Memory B cell (primary cell): ENCODE data around the gene SMPD2.

Experiments used
- ATAC-seq: fragments of 150-1000 bp; cut with Tn5 transposase; 2 replicates; pipeline ENCODE4 v1.10.0; 2021; ENCODE audit warnings: low read depth, mild to moderate bottlenecking, moderate library complexity
- DNase-seq, 2 donors: peaks; one replicate each; pipeline ENCODE4 v3.0.0; 2022; ENCODE audit warnings: low spot score in 2 of 2
- H3K27ac Mint-ChIP-seq: one replicate; pipeline ENCODE4 v1.8.0; 2022; ENCODE audit warnings: mild to moderate bottlenecking, moderate library complexity, mixed read lengths
- H3K27me3 Mint-ChIP-seq: one replicate; pipeline ENCODE4 v1.8.0; 2022; ENCODE audit warnings: mixed read lengths
- H3K36me3 Mint-ChIP-seq: one replicate; pipeline ENCODE4 v1.8.0; 2022; ENCODE audit warnings: mild to moderate bottlenecking, mixed read lengths
- H3K4me1 Mint-ChIP-seq: one replicate; pipeline ENCODE4 v1.8.0; 2022; ENCODE audit warnings: mixed read lengths
- H3K4me3 Mint-ChIP-seq: one replicate; pipeline ENCODE4 v1.8.0; 2022; ENCODE audit warnings: mild to moderate bottlenecking, moderate library complexity, mixed read lengths
- H3K9me3 Mint-ChIP-seq: one replicate; pipeline ENCODE4 v1.8.0; 2022; ENCODE audit warnings: mixed read lengths

The SMPD2 gene, protein sequence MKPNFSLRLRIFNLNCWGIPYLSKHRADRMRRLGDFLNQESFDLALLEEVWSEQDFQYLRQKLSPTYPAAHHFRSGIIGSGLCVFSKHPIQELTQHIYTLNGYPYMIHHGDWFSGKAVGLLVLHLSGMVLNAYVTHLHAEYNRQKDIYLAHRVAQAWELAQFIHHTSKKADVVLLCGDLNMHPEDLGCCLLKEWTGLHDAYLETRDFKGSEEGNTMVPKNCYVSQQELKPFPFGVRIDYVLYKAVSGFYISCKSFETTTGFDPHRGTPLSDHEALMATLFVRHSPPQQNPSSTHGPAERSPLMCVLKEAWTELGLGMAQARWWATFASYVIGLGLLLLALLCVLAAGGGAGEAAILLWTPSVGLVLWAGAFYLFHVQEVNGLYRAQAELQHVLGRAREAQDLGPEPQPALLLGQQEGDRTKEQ

DNA sequence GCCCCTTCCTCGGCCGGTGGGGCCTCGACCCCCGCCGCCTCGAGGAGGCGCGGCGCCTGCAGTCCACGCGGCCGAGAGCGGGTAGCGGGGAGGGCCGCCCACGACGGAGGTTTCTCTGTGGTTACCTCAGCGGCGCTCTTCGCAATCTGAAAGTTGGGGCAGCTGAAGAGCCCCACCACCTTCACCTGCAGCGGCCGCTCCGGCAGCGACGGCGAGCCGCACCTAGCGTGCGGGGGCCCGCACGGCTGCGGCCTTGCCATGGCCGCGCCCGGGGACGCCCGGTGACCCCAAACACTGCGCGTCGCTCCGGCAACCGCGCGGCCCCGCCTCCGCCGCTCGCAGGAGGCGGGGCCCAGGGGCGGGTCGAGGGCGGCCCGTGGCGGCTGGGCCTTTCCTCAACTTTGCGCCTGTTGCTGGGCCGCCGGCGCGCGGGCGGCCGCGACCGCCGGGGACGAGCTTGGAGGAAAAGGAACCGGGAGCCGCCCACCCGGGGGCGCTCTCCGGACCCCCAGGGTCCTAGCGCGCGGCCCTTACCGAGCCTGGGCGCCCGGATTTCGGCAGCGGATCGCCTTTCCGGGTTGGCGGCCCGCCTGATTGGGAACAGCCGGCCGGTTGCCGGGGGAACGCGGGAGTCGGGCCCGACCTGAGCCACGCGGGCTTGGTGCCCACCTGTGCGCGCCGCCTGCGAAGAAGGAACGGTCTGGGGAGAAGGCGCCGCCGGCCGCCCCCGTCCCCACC is at the start of gene SMPD2, which contains the start of gene PPIL6:
TSS of gene SMPD2 (plus strand) at position 394 of the 738 bp plus-strand sequence. CDS start 398 bp downstream, outside the sequence.
TSS of gene PPIL6 (minus strand) at position 298 of the 738 bp plus-strand sequence. CDS start at position 260, 38 bp downstream.
- DNase-seq (peak; percentile 81 to 82), ATAC-seq (peak; percentile 82)
- Mint-ChIP-seq H3K36me3 (peaks cover 6% of the 10 kb centered on the region), H3K27me3 (no peaks in the 10 kb centered on the region), H3K9me3 (no peaks in the 10 kb centered on the region), H3K4me3 (peak within 1 kb of the TSS; percentile 91), H3K4me1 (peaks cover 29% of the 10 kb centered on the region), H3K27ac (peak within 1 kb of the TSS; percentile 94)

DNA sequence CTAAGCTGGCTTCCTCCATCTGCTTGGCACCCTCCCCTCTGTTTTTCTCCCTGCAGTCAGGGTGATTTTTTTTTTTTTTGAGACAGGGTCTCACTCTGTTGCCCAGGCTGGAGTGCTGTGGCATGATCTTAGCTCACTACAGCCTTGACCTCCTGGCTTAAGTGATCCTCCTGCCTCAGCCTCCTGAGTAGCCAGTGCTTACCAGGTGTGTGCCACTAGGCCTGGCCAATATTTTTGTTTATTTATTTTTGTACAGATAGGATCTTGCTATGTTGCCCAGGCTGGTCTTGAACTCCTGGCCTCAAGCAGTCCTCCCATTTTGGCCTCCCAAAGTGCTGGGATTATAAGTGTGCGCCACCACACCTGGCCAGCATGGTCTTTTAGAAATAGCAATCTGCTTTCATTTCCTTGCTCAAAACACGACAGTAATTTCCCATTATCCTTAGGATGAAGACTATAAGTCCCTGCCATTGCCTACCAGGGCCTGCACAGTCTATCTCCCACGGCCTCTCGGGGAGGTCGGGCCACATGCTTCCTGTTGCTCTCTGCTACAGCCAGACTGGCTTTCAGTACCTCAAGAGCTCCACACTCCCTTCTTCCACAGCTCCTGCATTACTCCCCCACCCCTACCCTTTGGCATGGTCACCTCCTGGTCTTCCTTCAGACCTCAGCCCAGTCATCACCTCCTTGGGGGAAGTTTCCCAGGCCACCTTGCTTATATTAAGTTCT is 47.2 kb upstream of the SMPD2 start:
- Mint-ChIP-seq H3K4me1 (peaks cover 3% of the 10 kb centered on the region), H3K27me3 (no peaks in the 10 kb centered on the region), H3K9me3 (no peaks in the 10 kb centered on the region), H3K36me3 (peaks cover 5% of the 10 kb centered on the region), H3K4me3 (no peak overlapping the region), H3K27ac (no peak overlapping the region)
- ATAC-seq = no peak
- DNase-seq = no peak

DNA sequence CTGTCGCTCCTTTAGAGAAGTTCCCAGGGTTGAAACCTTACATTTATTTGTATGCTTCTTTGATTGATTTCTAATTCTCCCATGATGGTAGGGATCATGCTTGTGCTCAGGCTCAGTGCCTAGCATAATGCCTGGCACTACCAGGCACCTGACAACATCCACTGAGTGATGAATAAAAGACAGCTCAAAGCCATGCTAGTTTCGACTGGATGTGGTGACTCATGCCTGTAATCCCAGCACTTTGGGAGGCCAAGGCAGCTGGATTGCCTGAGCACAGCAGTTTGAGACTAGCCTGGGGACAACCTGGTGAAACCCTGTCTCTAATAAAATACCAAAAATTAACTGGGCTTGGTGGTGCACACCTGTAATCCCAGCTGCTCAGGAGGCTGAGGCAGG is 46.6 kb upstream of the SMPD2 start:
- peaks cover 3% of the 10 kb centered on the region for H3K4me1 Mint-ChIP-seq
- peaks cover 5% of the 10 kb centered on the region for H3K36me3 Mint-ChIP-seq
- H3K9me3 Mint-ChIP-seq = no peaks in the 10 kb centered on the region
- H3K27ac Mint-ChIP-seq = no peak overlapping the region
- H3K27me3 Mint-ChIP-seq = no peaks in the 10 kb centered on the region
- DNase-seq = no peak
- no peak overlapping the region for H3K4me3 Mint-ChIP-seq
- ATAC-seq = no peak

DNA sequence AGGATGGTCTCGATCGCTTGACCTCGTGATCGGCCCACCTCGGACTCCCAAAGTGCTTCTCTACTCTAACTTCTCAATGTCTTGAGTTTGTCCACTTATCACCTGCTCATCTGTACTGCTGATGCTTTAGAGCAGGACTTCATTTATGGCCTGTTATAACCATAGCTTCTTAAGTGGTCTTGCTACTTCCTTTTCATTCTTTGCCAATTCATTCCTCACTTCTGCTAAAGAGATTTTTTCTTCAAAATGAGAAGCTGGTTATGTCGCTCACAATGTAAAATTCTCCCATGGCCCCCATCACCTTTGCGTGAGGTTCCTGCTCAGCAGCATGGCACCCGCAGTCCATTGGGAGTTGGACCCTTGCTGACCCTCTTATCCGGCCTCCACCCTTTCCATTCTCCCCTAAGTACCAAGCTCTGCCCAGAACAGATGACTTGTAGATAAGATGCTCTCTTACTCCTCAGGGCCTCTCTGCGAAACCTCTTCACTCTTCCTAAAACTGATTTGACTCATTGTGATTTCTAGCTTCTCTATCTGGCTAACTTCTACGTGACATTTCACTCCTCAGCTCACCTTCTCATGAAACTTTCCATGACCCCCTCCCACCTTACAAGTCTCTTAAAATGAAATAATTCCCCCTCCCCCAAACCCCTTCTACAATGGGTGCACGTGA is 44.3 kb upstream of the SMPD2 start:
- H3K27ac Mint-ChIP-seq = no peak overlapping the region
- H3K36me3 Mint-ChIP-seq = peaks cover 5% of the 10 kb centered on the region
- DNase-seq (no peak), ATAC-seq (no peak)
- no peaks in the 10 kb centered on the region for H3K27me3 Mint-ChIP-seq
- peaks cover 3% of the 10 kb centered on the region for H3K4me1 Mint-ChIP-seq
- no peaks in the 10 kb centered on the region for H3K9me3 Mint-ChIP-seq
- no peak overlapping the region for H3K4me3 Mint-ChIP-seq

DNA sequence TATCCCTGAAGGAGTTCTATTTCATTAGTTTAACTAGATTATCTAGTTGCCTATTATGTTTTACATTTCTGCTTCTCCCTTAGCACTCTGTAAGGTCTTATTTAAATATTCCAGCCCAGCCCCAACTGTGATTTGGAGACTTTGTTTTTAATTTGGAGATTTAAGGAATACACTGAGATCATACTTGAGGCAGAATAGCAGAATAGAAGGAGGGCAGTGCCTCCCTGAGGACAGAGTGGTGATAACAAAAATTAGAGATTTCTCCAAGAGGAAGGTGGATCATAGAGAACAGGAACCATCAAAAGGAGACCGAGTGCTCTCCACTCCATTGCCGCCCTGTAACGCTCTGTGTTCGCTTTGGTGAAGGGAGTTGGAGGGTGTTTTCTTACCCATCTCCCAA is 43.5 kb upstream of the SMPD2 start:
- no peak for DNase-seq
- H3K27ac Mint-ChIP-seq = no peak overlapping the region
- ATAC-seq = no peak
- H3K9me3 Mint-ChIP-seq = no peaks in the 10 kb centered on the region
- H3K27me3 Mint-ChIP-seq = no peaks in the 10 kb centered on the region
- peaks cover 5% of the 10 kb centered on the region for H3K36me3 Mint-ChIP-seq
- H3K4me1 Mint-ChIP-seq = peaks cover 3% of the 10 kb centered on the region
- no peak overlapping the region for H3K4me3 Mint-ChIP-seq

DNA sequence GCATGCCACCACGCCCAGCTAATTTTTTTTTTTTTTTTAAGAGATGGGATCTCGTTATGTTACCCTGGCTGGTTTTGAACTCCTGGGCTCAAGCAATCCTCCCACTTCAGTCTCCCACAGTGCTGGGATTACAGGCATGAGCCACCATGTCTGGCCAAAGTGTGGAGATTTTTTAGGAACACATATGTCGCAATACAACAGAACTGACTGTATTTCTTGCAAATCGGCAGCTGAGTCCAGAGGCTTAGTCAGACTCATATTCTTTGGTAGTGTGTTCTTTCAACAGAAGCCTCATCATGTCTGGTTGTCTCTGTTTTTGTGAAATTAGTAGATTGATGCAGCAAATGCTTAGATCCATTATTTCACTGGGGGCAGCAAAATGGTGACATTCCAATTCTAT is 34.3 kb upstream of the SMPD2 start:
- H3K4me1 Mint-ChIP-seq = no peaks in the 10 kb centered on the region
- no peaks in the 10 kb centered on the region for H3K9me3 Mint-ChIP-seq

DNA sequence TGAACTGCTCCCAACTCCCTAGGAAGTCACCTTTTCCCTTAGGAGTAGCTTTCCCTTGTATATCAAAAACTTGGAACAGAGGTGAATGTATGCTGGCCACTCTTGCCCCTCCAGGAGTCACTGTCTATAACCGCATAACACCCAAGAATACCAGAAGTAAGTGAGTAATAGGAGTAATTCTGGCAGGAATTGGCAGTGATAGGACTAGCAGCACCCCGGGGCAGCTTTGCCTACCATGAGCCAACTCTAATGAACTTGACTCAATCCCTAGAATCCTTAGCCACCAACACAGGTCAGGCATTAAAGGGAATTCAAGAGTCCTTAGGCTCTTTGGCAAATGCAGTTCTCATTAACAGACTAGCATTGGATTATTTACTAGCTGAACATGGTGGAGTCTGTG is 29.5 kb upstream of the SMPD2 start:
- no peak overlapping the region for H3K4me3 Mint-ChIP-seq
- H3K9me3 Mint-ChIP-seq = peaks cover 2% of the 10 kb centered on the region
- no peaks in the 10 kb centered on the region for H3K4me1 Mint-ChIP-seq
- DNase-seq (no peak), ATAC-seq (no peak)
- peaks cover 7% of the 10 kb centered on the region for H3K27me3 Mint-ChIP-seq
- no peak overlapping the region for H3K27ac Mint-ChIP-seq
- peaks cover 2% of the 10 kb centered on the region for H3K36me3 Mint-ChIP-seq

More for the DNA sequence above, 34.3 kb upstream of the SMPD2 start:
- H3K36me3 Mint-ChIP-seq = peaks cover 2% of the 10 kb centered on the region
- no peak overlapping the region for H3K27ac Mint-ChIP-seq
- DNase-seq (no peak), ATAC-seq (no peak)
- H3K4me3 Mint-ChIP-seq = no peak overlapping the region
- peaks cover 7% of the 10 kb centered on the region for H3K27me3 Mint-ChIP-seq

DNA sequence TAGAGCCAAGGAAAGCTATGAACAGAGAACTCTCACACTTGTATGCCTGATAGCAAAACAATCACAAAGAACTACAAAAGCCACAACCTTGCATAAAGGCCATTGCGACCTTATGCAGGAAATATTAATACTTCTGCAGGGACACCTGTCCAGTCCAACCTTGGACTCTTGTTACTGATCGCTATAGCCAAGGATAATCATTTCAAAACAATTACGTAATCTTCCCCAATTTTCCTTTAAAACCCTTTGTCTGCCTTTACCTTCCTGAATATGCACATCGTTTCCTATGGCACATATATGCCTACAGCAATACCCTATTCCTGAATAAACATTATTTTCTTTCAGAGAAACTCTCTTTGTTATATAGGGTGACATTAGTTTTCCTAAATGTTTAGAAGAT is 22.9 kb upstream of the SMPD2 start:
- peaks cover 2% of the 10 kb centered on the region for H3K9me3 Mint-ChIP-seq
- no peak overlapping the region for H3K27ac Mint-ChIP-seq
- no peak for DNase-seq
- H3K4me3 Mint-ChIP-seq = no peak overlapping the region
- no peaks in the 10 kb centered on the region for H3K27me3 Mint-ChIP-seq
- H3K36me3 Mint-ChIP-seq = no peaks in the 10 kb centered on the region
- H3K4me1 Mint-ChIP-seq = peaks cover 3% of the 10 kb centered on the region
- ATAC-seq = no peak

DNA sequence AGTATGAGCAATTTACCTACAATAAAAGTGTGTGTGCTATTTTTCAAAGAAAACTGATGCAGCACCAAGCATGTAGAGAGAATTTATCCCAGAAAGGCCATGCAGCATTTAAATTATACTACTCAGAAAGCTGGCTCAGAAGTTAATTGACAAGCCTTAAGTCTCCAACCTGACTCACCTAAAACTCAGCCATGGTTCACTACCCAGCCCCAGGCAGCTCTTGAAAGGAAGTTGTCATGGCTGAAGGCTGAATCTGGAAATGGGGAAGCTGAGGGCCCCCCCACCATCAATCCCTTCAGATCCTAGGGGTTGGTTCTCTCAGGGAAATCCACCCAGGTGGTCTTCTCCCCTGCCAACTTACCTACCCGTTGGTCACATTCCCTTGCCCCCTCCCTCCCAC is 19.8 kb upstream of the SMPD2 start:
- no peak overlapping the region for H3K27ac Mint-ChIP-seq
- no peak overlapping the region for H3K4me3 Mint-ChIP-seq
- ATAC-seq = peak; percentile 60
- H3K4me1 Mint-ChIP-seq = peaks cover 12% of the 10 kb centered on the region
- no peak for DNase-seq
- H3K9me3 Mint-ChIP-seq = no peaks in the 10 kb centered on the region
- no peaks in the 10 kb centered on the region for H3K27me3 Mint-ChIP-seq
- H3K36me3 Mint-ChIP-seq = no peaks in the 10 kb centered on the region

DNA sequence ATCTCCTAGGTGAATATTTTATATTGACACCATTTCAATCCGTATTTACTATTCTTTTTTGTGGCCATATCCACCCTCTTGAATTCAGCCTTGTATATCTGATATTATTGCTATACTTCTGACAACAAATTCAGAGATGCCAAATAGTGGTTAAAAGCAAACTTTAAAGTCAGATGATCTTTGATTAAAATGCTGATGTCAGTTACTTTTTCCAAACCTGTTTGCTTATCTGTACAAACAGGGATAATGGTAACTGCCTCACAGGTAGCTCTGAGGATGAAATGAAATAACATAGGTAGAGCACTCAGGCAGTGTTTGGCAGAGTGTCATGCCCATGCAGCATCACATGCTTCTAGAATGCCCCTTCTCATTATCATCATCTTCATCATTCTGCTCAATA is 19.3 kb upstream of the SMPD2 start:
- Mint-ChIP-seq H3K27ac (no peak overlapping the region), H3K36me3 (no peaks in the 10 kb centered on the region)

DNA sequence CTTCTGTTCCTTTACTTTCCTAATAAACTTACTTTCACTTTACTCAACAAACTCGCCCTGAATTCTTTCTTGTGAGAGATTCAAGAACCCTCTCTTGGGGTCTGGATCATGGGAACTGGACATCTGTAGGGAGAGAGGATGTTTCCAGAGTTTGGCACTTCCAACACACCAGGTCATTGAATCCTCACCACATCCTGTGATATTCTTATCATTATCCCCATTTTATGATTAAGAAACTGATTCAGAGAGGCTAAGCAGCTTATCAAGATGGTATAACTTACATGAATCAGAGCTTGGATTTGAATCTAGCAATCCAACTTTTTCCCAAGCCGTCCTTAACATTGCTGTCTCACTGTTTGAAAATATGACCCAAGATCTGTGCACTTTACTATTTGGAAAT is 15.6 kb upstream of the SMPD2 start:
- no peak for ATAC-seq
- Mint-ChIP-seq H3K27ac (no peak overlapping the region), H3K4me1 (peaks cover 12% of the 10 kb centered on the region), H3K27me3 (peaks cover 2% of the 10 kb centered on the region), H3K9me3 (no peaks in the 10 kb centered on the region), H3K4me3 (no peak overlapping the region), H3K36me3 (no peaks in the 10 kb centered on the region)
- DNase-seq = no peak

More for the DNA sequence above, 19.3 kb upstream of the SMPD2 start:
- DNase-seq = no peak
- H3K9me3 Mint-ChIP-seq = no peaks in the 10 kb centered on the region
- H3K4me1 Mint-ChIP-seq = peaks cover 12% of the 10 kb centered on the region
- no peak for ATAC-seq
- H3K4me3 Mint-ChIP-seq = no peak overlapping the region
- no peaks in the 10 kb centered on the region for H3K27me3 Mint-ChIP-seq

DNA sequence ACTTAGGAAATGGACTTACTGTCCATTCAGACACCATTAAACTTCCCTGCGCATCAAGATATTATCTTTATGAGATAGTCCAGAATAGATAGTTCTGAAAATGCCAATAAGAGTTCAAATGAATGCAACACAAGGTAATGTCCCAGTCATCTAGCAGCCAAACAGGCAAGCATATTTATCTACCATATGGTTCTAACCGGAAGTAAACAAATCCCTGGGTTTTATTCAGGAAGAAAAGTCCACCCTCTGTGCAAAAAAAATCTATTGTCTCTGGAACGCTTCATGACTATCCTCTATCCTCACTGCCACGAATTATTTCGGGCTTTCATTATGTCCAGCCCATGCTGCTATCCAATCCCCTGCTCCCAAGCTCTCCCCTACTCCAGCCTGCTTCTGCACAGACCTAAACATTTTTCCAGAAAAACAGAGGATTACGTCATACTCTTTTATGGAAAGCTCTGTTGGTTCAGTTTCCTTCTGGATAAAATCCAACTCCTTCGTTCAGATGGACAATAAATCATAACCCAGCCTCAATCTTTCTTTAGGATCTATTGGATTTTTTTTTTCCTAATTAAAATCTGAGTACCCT is 11.5 kb upstream of the SMPD2 start:
- no peaks in the 10 kb centered on the region for H3K9me3 Mint-ChIP-seq
- DNase-seq = no peak

DNA sequence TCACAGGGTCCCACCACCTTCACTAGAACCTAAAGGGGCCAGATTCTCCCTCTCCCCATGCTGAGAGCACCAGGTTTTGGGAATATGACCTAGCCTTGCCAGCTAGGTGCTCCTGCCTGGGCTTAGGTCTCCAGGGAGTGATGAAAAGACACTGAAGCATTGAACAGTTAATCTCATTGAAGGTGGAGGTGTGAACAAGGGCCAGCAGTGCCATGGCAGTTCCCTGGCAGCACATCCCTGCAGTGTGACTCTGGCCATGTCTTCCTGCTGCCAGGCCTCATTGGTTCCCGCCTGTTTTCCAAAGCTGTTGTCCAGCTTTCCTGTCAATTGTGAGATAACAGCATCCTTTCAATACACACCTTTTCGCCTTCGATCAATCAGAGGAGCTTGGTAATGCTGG is 11.0 kb upstream of the SMPD2 start:
- H3K27me3 Mint-ChIP-seq = peaks cover 5% of the 10 kb centered on the region
- no peaks in the 10 kb centered on the region for H3K9me3 Mint-ChIP-seq
- no peak overlapping the region for H3K4me3 Mint-ChIP-seq
- DNase-seq (no peak), ATAC-seq (no peak)
- no peak overlapping the region for H3K27ac Mint-ChIP-seq
- no peaks in the 10 kb centered on the region for H3K36me3 Mint-ChIP-seq
- peaks cover 5% of the 10 kb centered on the region for H3K4me1 Mint-ChIP-seq

More for the DNA sequence above, 11.5 kb upstream of the SMPD2 start:
- Mint-ChIP-seq H3K36me3 (no peaks in the 10 kb centered on the region), H3K27ac (no peak overlapping the region), H3K4me3 (no peak overlapping the region), H3K27me3 (peaks cover 5% of the 10 kb centered on the region), H3K4me1 (peaks cover 7% of the 10 kb centered on the region)
- no peak for ATAC-seq
